HL-60 (cell line): ENCODE data around the gene URGCP.

Experiments
- CTCF ChIP-seq: IDR thresholded peaks from one replicate; pipeline ENCODE4 v1.5.1; 2011; ENCODE audit warnings: low read length, control low read depth, inconsistent platforms; ENCODE audit not compliant: insufficient read depth
- POLR2AphosphoS5 ChIP-seq: IDR thresholded peaks from 2 replicates; pipeline ENCODE4 v1.6.1; 2012; ENCODE audit warnings: low read depth
- REST ChIP-seq: IDR thresholded peaks from 2 replicates; pipeline ENCODE4 v1.6.1; 2012; ENCODE audit warnings: low read depth; ENCODE audit not compliant: insufficient replicate concordance

GRCh38 chr7:43856996-43857395 lies 49.4 kb downstream of the URGCP start:
- TF ChIP-seq CTCF (no peak), REST (no peak), POLR2AphosphoS5 (no peak)
